GM12891 (cell line): ENCODE results near the gene ZNF407.

Source experiments
- PAX5 ChIP-seq: IDR thresholded peaks from 2 replicates; pipeline ENCODE4 v1.6.1; 2011; ENCODE audit warnings: low read length, moderate library complexity, mild to moderate bottlenecking; ENCODE audit not compliant: insufficient read depth, severe bottlenecking
- POLR2A ChIP-seq: IDR thresholded peaks from 2 replicates; pipeline ENCODE4 v1.6.1; 2011; ENCODE audit warnings: low read depth, low read length, control low read depth
- POLR2AphosphoS5 ChIP-seq: IDR thresholded peaks from 2 replicates; pipeline ENCODE4 v1.6.1; 2011; ENCODE audit warnings: low read depth, low read length, control low read depth
- TAF1 ChIP-seq: IDR thresholded peaks from 2 replicates; pipeline ENCODE4 v1.6.1; 2011; ENCODE audit warnings: low read depth, low read length, control low read depth

DNA sequence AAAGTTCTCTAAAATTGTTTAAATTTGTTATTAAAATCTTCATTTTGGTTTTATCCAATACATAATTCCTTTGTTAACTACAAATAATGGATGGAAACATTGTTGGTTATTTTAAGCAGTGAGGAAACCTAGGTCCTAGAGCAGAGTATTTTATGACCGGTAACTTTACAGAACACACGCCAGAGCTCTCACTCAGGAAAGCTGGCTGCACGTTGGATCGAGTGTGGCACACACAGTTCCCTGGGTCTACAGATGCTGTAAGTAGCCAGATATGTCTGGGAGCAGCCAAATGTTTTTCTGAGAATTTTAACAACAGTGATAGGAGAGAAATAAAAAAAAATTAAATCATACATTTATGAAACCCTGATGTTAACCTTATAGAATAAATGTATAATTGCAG, 264.4 kb downstream of the ZNF407 start:
- TF ChIP-seq POLR2AphosphoS5 = no peak
- no peak for TF ChIP-seq POLR2A
- TF ChIP-seq TAF1 = no peak
- TF ChIP-seq PAX5 = no peak
